OCI-LY7 (cell line): Measurements from ENCODE around the gene STK35. TPM values are rescaled to one million over a fixed set of nuclear protein-coding genes. Genes with fewer than 3 reads are reported as not detected.

Experiments used
- BruUV-seq: library from RNA; stranded (reverse); fragments of 400-500 nt; replicated peaks from 2 replicates; lab custom pipeline; 2021; lab: Mats Ljungman, UMichigan
- CTCF ChIA-PET: fragments of 300-600 bp; sonication (Branson Sonifier 250); formaldehyde crosslinking; loops from one replicate; lab custom pipeline; 2022; ENCODE audit warnings: antibody characterized with exemption; ENCODE audit not compliant: unreplicated experiment; lab: Charles Lee
- POLR2A ChIA-PET: fragments of 300-600 bp; sonication (Branson Sonifier 250); formaldehyde crosslinking; loops from one replicate; lab custom pipeline; 2022; ENCODE audit warnings: antibody characterized with exemption; lab: Charles Lee
- DNase-seq: peaks from one replicate; pipeline ENCODE4 v3.0.0-alpha.2; 2015; ENCODE audit warnings: low spot score
- H2AFZ ChIP-seq: fragments of 200-600 bp; sonication (generic), shearing (Covaris generic); 2 replicates; pipeline ENCODE4 v1.6.1; 2014; ENCODE audit warnings: mild to moderate bottlenecking, antibody characterized with exemption, low read length, moderate library complexity
- H3K27ac ChIP-seq: fragments of 200-600 bp; sonication (generic); 2 replicates; pipeline ENCODE4 v1.5.1; 2014; ENCODE audit warnings: mixed run types, low read depth, mild to moderate bottlenecking, moderate library complexity, low read length, inconsistent platforms; ENCODE audit not compliant: poor library complexity, severe bottlenecking
- H3K36me3 ChIP-seq: fragments of 200-600 bp; sonication (generic); 2 replicates; pipeline ENCODE4 v1.6.1; 2014; ENCODE audit warnings: mild to moderate bottlenecking, antibody characterized with exemption, low read length, moderate library complexity, mixed read lengths; ENCODE audit not compliant: insufficient read depth
- H3K4me1 ChIP-seq: fragments of 200-600 bp; sonication (generic); 2 replicates; pipeline ENCODE4 v1.5.1; 2014; ENCODE audit warnings: mild to moderate bottlenecking, low read length; ENCODE audit not compliant: insufficient read depth, poor library complexity, severe bottlenecking
- H3K4me2 ChIP-seq: fragments of 200-600 bp; sonication (generic); 2 replicates; pipeline ENCODE4 v1.6.1; 2014; ENCODE audit warnings: mild to moderate bottlenecking, low read length
- H3K4me3 ChIP-seq: fragments of 200-600 bp; sonication (generic); 2 replicates; pipeline ENCODE4 v1.5.1; 2014; ENCODE audit warnings: mild to moderate bottlenecking, low read depth, low read length; ENCODE audit not compliant: poor library complexity, severe bottlenecking
- H3K79me2 ChIP-seq: fragments of 200-600 bp; sonication (generic); 2 replicates; pipeline ENCODE4 v1.6.1; 2016; ENCODE audit warnings: low read depth, mild to moderate bottlenecking, low read length, moderate library complexity, mixed read lengths; ENCODE audit not compliant: insufficient read depth
- H3K9me2 ChIP-seq: fragments of 200-600 bp; sonication (generic); 2 replicates; pipeline ENCODE4 v1.6.1; 2016; ENCODE audit warnings: mild to moderate bottlenecking, low read length, mixed read lengths; ENCODE audit not compliant: insufficient read depth
- H3K9me3 ChIP-seq: fragments of 200-600 bp; sonication (generic); 2 replicates; pipeline ENCODE4 v1.6.1; 2014; ENCODE audit warnings: mild to moderate bottlenecking, mixed run types, low read length, mixed read lengths
- H4K20me1 ChIP-seq: fragments of 200-600 bp; sonication (generic); 2 replicates; pipeline ENCODE4 v1.6.1; 2014; ENCODE audit warnings: mild to moderate bottlenecking, antibody characterized with exemption, low read length, moderate library complexity, mixed read lengths; ENCODE audit not compliant: insufficient read depth
- CTCF ChIP-seq: fragments of 200-600 bp; sonication (generic); conservative IDR thresholded peaks from 2 replicates; pipeline ENCODE4 v1.5.1; 2014; ENCODE audit warnings: mild to moderate bottlenecking, antibody characterized with exemption, low read length, moderate library complexity, mixed read lengths
- EZH2phosphoT487 ChIP-seq: fragments of 200-600 bp; sonication (generic); IDR thresholded peaks from 2 replicates; pipeline ENCODE4 v1.6.1; 2018; ENCODE audit warnings: low read depth, borderline replicate concordance, mild to moderate bottlenecking, mixed run types, antibody characterized with exemption, low read length, moderate library complexity, mixed read lengths
- intact Hi-C: fragments of 100-400 bp; cut with micrococcal nuclease; formaldehyde crosslinking; loops from one replicate; pipeline ENCODE4 v1.10.0; 2022; ENCODE audit not compliant: unreplicated experiment
- total RNA-seq, 2 experiments: library from RNA; depleted of rRNA in 1 of 2; stranded (reverse); fragments of >200 nt in 1 of 2; shearing (Covaris generic) in 1 of 2; gene quantifications; 2 replicates each; pipeline ENCODE4 v1.2.3, GENCODE V29; 2014 to 2022

STK35 gene
- total RNA-seq, 2 experiments from 2014 or later, result 21.4 to 22.3 TPM

DNA sequence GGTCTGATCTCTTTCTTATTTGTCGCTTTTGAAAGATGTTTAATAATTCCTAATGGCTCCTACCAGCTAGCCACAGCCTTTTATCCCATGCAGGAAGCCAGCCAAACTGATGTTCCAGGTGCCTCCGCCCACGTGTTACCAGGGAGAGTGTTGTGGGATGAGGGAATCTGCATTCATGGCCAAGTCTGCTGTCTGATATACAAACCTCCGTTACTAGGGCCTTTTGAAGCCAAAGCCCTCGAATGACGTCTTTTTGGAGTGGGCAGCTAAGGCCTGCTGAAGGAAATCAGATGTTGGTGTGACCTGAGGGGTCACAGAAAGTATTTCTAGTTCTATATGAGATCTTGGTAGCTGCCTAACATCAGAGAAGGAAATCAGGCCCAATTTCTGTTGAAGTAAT is 21.3 kb downstream of the STK35 start:
- Histone ChIP-seq H3K4me1 (peaks cover 24% of the 10 kb centered on the region), H3K9me3 (no peaks in the 10 kb centered on the region), H3K9me2 (no peaks in the 10 kb centered on the region), H3K4me2 (no peak overlapping the region), H4K20me1 (0 out of 2 replicates have a peak, but pooled peaks cover 21% of the 10 kb centered on the region), H3K36me3 (peaks cover 71% of the 10 kb centered on the region), H3K4me3 (no peak overlapping the region), H3K27ac (no peak overlapping the region), H3K79me2 (peaks cover 92% of the 10 kb centered on the region), H2AFZ (no peak overlapping the region)
- intact Hi-C loops, result no loop called here
- ChIA-PET CTCF (no interaction called here), POLR2A (no interaction called here)
- no peak for DNase-seq
- no peak for TF ChIP-seq CTCF
- TF ChIP-seq EZH2phosphoT487, result no peak
- BruUV-seq, result no TSS peak

DNA sequence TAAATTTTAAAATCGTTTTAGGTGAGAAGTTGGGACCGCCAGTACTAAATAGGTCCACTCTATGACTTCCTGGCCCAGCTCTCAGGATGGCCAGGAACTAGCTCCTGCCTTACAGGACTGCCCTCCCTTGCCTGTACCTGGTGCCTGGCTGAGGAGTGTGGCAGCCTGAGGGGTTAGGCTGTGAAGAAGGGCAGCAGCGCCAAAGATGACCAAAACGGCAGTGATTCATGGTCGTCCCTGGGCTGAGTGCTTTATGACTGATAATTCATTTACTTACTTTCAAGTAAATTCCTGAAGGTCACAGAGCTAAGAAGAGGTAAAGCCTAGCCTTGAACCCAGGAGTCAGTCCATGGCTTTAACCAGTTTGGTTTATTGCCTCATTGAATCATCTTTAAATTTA is 22.1 kb downstream of the STK35 start:
- Histone ChIP-seq H2AFZ (no peak overlapping the region), H3K4me1 (peaks cover 24% of the 10 kb centered on the region), H3K9me2 (no peaks in the 10 kb centered on the region), H3K27ac (peak overlapping the region; percentile 78), H3K4me2 (peak overlapping the region; percentile 59; the same call in 1 of the 2 replicates), H3K79me2 (peaks cover 87% of the 10 kb centered on the region), H3K4me3 (no peak overlapping the region), H3K9me3 (no peaks in the 10 kb centered on the region), H3K36me3 (peaks cover 69% of the 10 kb centered on the region), H4K20me1 (0 out of 2 replicates have a peak, but pooled peaks cover 21% of the 10 kb centered on the region)
- ChIA-PET CTCF (interaction anchor here (1.3 kb wide), 1 partner anchor 49 kb away, joined by 6 read pairs; no protein-coding TSS in a partner anchor), POLR2A (interaction anchor here (0.6 to 1.4 kb wide), 2 partner anchors 9 to 46 kb away, joined by 3 to 5 read pairs; no protein-coding TSS in a partner anchor)
- DNase-seq, result no peak
- BruUV-seq, result no TSS peak
- no peak for TF ChIP-seq EZH2phosphoT487
- no peak for TF ChIP-seq CTCF
- intact Hi-C loops, result no loop called here

DNA sequence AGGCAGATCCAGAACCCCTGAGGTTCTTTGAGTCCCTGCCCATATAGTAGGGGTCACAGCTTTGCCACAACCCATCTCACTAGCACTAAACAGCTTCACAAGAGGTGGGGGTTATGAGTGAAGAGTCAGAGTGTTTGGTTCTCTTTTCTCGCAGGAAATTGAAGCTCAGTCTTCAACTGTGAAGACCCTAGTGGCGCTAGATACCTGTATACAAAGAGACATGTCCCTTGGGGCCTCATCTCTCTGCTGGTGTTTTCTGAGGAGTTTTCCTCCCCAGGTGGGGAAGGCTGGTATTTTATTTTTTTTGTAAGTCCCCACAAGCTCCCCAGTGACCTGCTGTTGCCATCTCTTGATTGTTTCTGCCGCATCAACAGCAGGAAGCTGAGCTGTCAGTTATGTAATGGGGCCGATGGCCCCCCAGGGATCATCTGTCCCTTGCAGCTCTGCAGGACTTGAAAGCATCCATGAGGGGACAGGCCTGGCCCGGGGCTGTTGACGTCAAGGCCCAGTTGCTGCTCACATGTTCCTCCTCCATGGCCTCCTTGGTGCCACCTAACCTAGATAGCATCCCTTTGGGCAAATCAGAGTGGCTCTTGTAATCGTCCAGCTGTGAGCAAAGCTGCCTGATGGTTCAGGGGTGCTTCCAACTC is 23.1 kb downstream of the STK35 start:
- no TSS peak for BruUV-seq
- Histone ChIP-seq H3K36me3 (peaks cover 59% of the 10 kb centered on the region), H3K4me2 (peak overlapping the region; percentile 59), H3K4me3 (peak overlapping the region; percentile 14), H3K4me1 (peaks cover 24% of the 10 kb centered on the region), H4K20me1 (0 out of 2 replicates have a peak, but pooled peaks cover 21% of the 10 kb centered on the region), H3K9me3 (no peaks in the 10 kb centered on the region), H3K27ac (peak overlapping the region; percentile 78), H2AFZ (no peak overlapping the region), H3K9me2 (no peaks in the 10 kb centered on the region), H3K79me2 (peaks cover 77% of the 10 kb centered on the region)
- ChIA-PET POLR2A (interaction anchor here (0.9 to 1.4 kb wide), 3 partner anchors 8 to 31 kb away, joined by 5 read pairs; no protein-coding TSS in a partner anchor), CTCF (interaction anchor here (0.5 to 1.3 kb wide), 4 partner anchors 10 to 284 kb away, joined by 3 to 6 read pairs (median 4); no protein-coding TSS in a partner anchor)
- intact Hi-C loops, result no loop called here
- TF ChIP-seq CTCF (peak; percentile 49; the same call in 1 of the 2 replicates), EZH2phosphoT487 (no peak)
- peak; percentile 94 for DNase-seq
